Liver (tissue), 9 donors: ENCODE measurements around the gene ARHGAP5. TPM values are rescaled to one million over a fixed set of nuclear protein-coding genes. Genes with fewer than 3 reads are reported as not detected.
"Not testable (repeated sequence)": the region's sequence is repeated elsewhere in the genome, so short reads cannot be mapped to it uniquely, and the experiment has no call there.

Source experiments
- DNase-seq: peaks from one replicate; pipeline ENCODE4 v3.0.0-alpha.2; 2017; ENCODE audit warnings: low spot score
- H3K27ac ChIP-seq, 2 donors: one replicate each; pipeline ENCODE4 v1.7.0; 2013; ENCODE audit warnings: inconsistent platforms in 2 of 2, low read length in 2 of 2, control low read depth in 1 of 2, low read depth in 1 of 2, mild to moderate bottlenecking in 1 of 2
- H3K27me3 ChIP-seq, 4 donors: one replicate each; pipeline versions ENCODE4 v1.6.1 to v1.7.0; 2013; ENCODE audit warnings: low read length in 3 of 4, inconsistent platforms in 1 of 4, mild to moderate bottlenecking in 1 of 4, moderate library complexity in 1 of 4; ENCODE audit not compliant: control insufficient read depth in 4 of 4, insufficient read depth in 4 of 4
- H3K36me3 ChIP-seq, 4 donors: one replicate each; pipeline versions ENCODE4 v1.6.1 to v1.7.0; 2013; ENCODE audit warnings: low read length in 3 of 4, mild to moderate bottlenecking in 3 of 4, low read depth in 1 of 4, moderate library complexity in 1 of 4; ENCODE audit not compliant: control insufficient read depth in 4 of 4, insufficient read depth in 3 of 4
- H3K4me1 ChIP-seq, 4 donors: one replicate each; pipeline versions ENCODE4 v1.6.1 to v1.7.0; 2013; ENCODE audit warnings: low read length in 3 of 4, mild to moderate bottlenecking in 3 of 4, moderate library complexity in 1 of 4; ENCODE audit not compliant: control insufficient read depth in 4 of 4, insufficient read depth in 4 of 4
- H3K4me3 ChIP-seq, 3 donors: one replicate each; pipeline versions ENCODE4 v1.6.1 to v1.7.0; 2013; ENCODE audit warnings: low read length in 3 of 3, control low read depth in 1 of 3, low read depth in 1 of 3, mild to moderate bottlenecking in 1 of 3
- H3K9ac ChIP-seq, 2 donors: one replicate each; pipeline ENCODE4 v1.7.0; 2013; ENCODE audit warnings: low read length in 2 of 2, mild to moderate bottlenecking in 2 of 2, moderate library complexity in 2 of 2, control low read depth in 1 of 2, low read depth in 1 of 2
- H3K9me3 ChIP-seq, 4 donors: one replicate each; pipeline versions ENCODE4 v1.6.1 to v1.7.0; 2013; ENCODE audit warnings: low read length in 3 of 4; ENCODE audit not compliant: control insufficient read depth in 4 of 4
- ATF3 ChIP-seq: IDR thresholded peaks from 2 replicates; pipeline ENCODE4 v1.6.1; 2016; ENCODE audit warnings: antibody characterized with exemption
- CTCF ChIP-seq: fragments of 150-350 bp; IDR thresholded peaks from 2 replicates; pipeline ENCODE4 v1.5.1; 2017; ENCODE audit warnings: improper control_type of control experiment, low read depth, low read length; ENCODE audit not compliant: missing input control
- EGR1 ChIP-seq, 2 donors: IDR thresholded peaks; 2 replicates each; pipeline ENCODE4 v1.6.1; 2016 to 2018; ENCODE audit warnings: antibody characterized with exemption in 2 of 2, low read depth in 2 of 2
- FOXA2 ChIP-seq: IDR thresholded peaks from 2 replicates; pipeline ENCODE4 v1.6.1; 2016; ENCODE audit warnings: antibody characterized with exemption
- MAX ChIP-seq: IDR thresholded peaks from 2 replicates; pipeline ENCODE4 v1.6.1; 2016; ENCODE audit warnings: antibody characterized with exemption
- REST ChIP-seq: IDR thresholded peaks from 2 replicates; pipeline ENCODE4 v1.6.1; 2016; ENCODE audit warnings: antibody characterized with exemption, mild to moderate bottlenecking
- RXRA ChIP-seq, 2 donors: IDR thresholded peaks; 2 replicates each; pipeline ENCODE4 v1.6.1; 2017 to 2018; ENCODE audit warnings: antibody characterized with exemption in 2 of 2, mild to moderate bottlenecking in 1 of 2
- ZBTB33 ChIP-seq: IDR thresholded peaks from 2 replicates; pipeline ENCODE4 v1.6.1; 2016; ENCODE audit warnings: antibody characterized with exemption
- WGBS: extraction: QIAGEN DNeasy Blood & Tissue Kit; methylation state at CpG from one replicate; pipeline ENCODE4 v1.1.7; 2013; 5-methylcytosine and 5-hydroxymethylcytosine counted together
- polyA plus RNA-seq, 2 donors: library from polyadenylated mRNA; stranded (reverse) in 1 of 2; unstranded in 1 of 2; fragments of 200-250 nt in 1 of 2; fragments of >200 nt in 1 of 2; fragmentation: Nextera tagmentation in 1 of 2; extraction: Ambion mirVana in 1 of 2; gene quantifications; one replicate each; pipeline versions ENCODE4 v1.2.1 to v1.2.3, GENCODE V29; 2013 to 2015
- total RNA-seq, 2 donors: library from RNA; depleted of rRNA; stranded (reverse); fragments of >200 nt; gene quantifications; one replicate each; pipeline ENCODE4 v1.2.3, GENCODE V29; 2014
- donor health status: healthy.
- donor health status: healthy.
- donor health status: healthy.
- donor health status: healthy.
- donor health status: healthy.

Gene ARHGAP5
- total and polyA plus RNA-seq, 4 donors = 9.6 to 48.7 (median 29.0) TPM

GRCh38 chr14:32121948-32122347 is 44.8 kb downstream of the ARHGAP5 start:
- Histone ChIP-seq H3K4me3 (no peak overlapping the region), H3K36me3 (peaks cover 0 to 5% (median 2%) of the 10 kb centered on the region in 4 donors), H3K27me3 (no peaks in the 10 kb centered on the region), H3K9me3 (no peaks in the 10 kb centered on the region), H3K27ac (no peak overlapping the region), H3K9ac (no peak overlapping the region), H3K4me1 (no peaks in the 10 kb centered on the region)
- DNase-seq = no peak
- TF ChIP-seq REST (no peak), CTCF (no peak), RXRA (IDR thresholded peaks at IDR 0.05) (no peak), ZBTB33 (no peak), ATF3 (no peak), EGR1 (IDR thresholded peaks at IDR 0.05; ENCODE audit: low read depth in 2 of 2) (no peak), MAX (no peak), FOXA2 (no peak)
- WGBS = 99% methylated on average over 1 of the region's 1 CpG

- H3K27me3 ChIP-seq, H3K9me3 ChIP-seq, H3K27ac ChIP-seq, H3K4me3 ChIP-seq, H3K9ac ChIP-seq, DNase-seq, H3K4me1 ChIP-seq, H3K36me3 ChIP-seq: not testable (repeated sequence)
- 94% methylated on average over 7 of the region's 13 CpGs for WGBS
Measured at GRCh38 chr14:32126899-32127730, 50.0 kb downstream of the ARHGAP5 start.

- H3K27ac ChIP-seq, DNase-seq, H3K36me3 ChIP-seq, H3K4me1 ChIP-seq, H3K4me3 ChIP-seq, H3K9me3 ChIP-seq, H3K27me3 ChIP-seq, H3K9ac ChIP-seq: not testable (repeated sequence)
- WGBS = 98% methylated on average over 57 of the region's 57 CpGs
Measured at GRCh38 chr14:32127731-32128654, 50.9 kb downstream of the ARHGAP5 start.
